Skeletal muscle cell (primary cell): Measurements from ENCODE around the gene PDE6H.

ENCODE experiments used
- DNase-seq: peaks from one replicate; pipeline ENCODE4 v3.0.0-alpha.2; 2010; ENCODE audit warnings: low read depth
- H3K4me3 ChIP-seq: 2 replicates; pipeline ENCODE4 v1.5.1; 2011; ENCODE audit warnings: low read depth, mild to moderate bottlenecking, control low read depth, low read length, moderate library complexity

Gene PDE6H

GRCh38 chr12:14950421-14950820, 22.4 kb upstream of the PDE6H start:
- DNase-seq, result no peak
- H3K4me3 ChIP-seq, result no peak overlapping the region

- H3K4me3 ChIP-seq, result no peak overlapping the region
- DNase-seq, result no peak
These were observed 21.7 kb upstream of the PDE6H start for GRCh38 chr12:14950982-14951746.

- no peak overlapping the region for H3K4me3 ChIP-seq
- no peak for DNase-seq
These were observed 21.0 kb upstream of the PDE6H start for GRCh38 chr12:14951851-14952250.

GRCh38 chr12:14952299-14952921, 20.4 kb upstream of the PDE6H start:
- no peak overlapping the region for H3K4me3 ChIP-seq
- DNase-seq, result peak; percentile 87

GRCh38 chr12:14953752-14954151, 19.1 kb upstream of the PDE6H start:
- DNase-seq, result no peak
- H3K4me3 ChIP-seq, result no peak overlapping the region

- no peak overlapping the region for H3K4me3 ChIP-seq
- DNase-seq, result no peak
These were observed 18.6 kb upstream of the PDE6H start for GRCh38 chr12:14954269-14954668.

GRCh38 chr12:14956024-14956891, 16.6 kb upstream of the PDE6H start:
- H3K4me3 ChIP-seq, result no peak overlapping the region
- no peak for DNase-seq

GRCh38 chr12:14956905-14957304, 15.9 kb upstream of the PDE6H start:
- H3K4me3 ChIP-seq, result no peak overlapping the region
- no peak for DNase-seq

GRCh38 chr12:14957551-14958168, 15.2 kb upstream of the PDE6H start:
- no peak for DNase-seq
- H3K4me3 ChIP-seq, result no peak overlapping the region

- no peak overlapping the region for H3K4me3 ChIP-seq
- DNase-seq, result no peak
These were observed 14.3 kb upstream of the PDE6H start for GRCh38 chr12:14958361-14959125.

GRCh38 chr12:14959126-14959440, 13.8 kb upstream of the PDE6H start:
- no peak overlapping the region for H3K4me3 ChIP-seq
- no peak for DNase-seq

- H3K4me3 ChIP-seq, result no peak overlapping the region
- DNase-seq, result no peak
These were observed 13.4 kb upstream of the PDE6H start for GRCh38 chr12:14959463-14959862.

GRCh38 chr12:14959916-14960496, 12.8 kb upstream of the PDE6H start:
- no peak overlapping the region for H3K4me3 ChIP-seq
- no peak for DNase-seq

GRCh38 chr12:14960548-14961465, 12.0 kb upstream of the PDE6H start:
- peak overlapping the region; percentile 32 for H3K4me3 ChIP-seq
- DNase-seq, result peak; percentile 25

- no peak for DNase-seq
These were observed 11.2 kb upstream of the PDE6H start, which contains the start of gene ARHGDIB for GRCh38 chr12:14961466-14962152. Gene ARHGDIB, minus strand, starts transcription at chr12:14961601. Its CDS starts 10,889 bp downstream, at chr12:14950712.

GRCh38 chr12:14962153-14962539, 10.7 kb upstream of the PDE6H start:
- no peak overlapping the region for H3K4me3 ChIP-seq
- DNase-seq, result no peak

More at GRCh38 chr12:14961466-14962152, 11.2 kb upstream of the PDE6H start, which contains the start of gene ARHGDIB:
- peak within 1 kb of the TSS; percentile 32 for H3K4me3 ChIP-seq

GRCh38 chr12:14962797-14963196, 10.0 kb upstream of the PDE6H start:
- no peak for DNase-seq
- no peak overlapping the region for H3K4me3 ChIP-seq
